Head of caudate nucleus (tissue), 42 donors: ENCODE results near the gene AGPAT4.

Experiments used
- DNase-seq, 42 donors: peaks; one replicate each; pipeline versions ENCODE4 v3.0.0 to v3.0.0-alpha.2; 2020 to 2021; ENCODE audit warnings: mixed read lengths in 7 of 42
- intact Hi-C: fragments of 100-400 bp; cut with DNase I; formaldehyde crosslinking; loops from one replicate; pipeline ENCODE4 v1.15.0; 2022

The AGPAT4 gene

DNA sequence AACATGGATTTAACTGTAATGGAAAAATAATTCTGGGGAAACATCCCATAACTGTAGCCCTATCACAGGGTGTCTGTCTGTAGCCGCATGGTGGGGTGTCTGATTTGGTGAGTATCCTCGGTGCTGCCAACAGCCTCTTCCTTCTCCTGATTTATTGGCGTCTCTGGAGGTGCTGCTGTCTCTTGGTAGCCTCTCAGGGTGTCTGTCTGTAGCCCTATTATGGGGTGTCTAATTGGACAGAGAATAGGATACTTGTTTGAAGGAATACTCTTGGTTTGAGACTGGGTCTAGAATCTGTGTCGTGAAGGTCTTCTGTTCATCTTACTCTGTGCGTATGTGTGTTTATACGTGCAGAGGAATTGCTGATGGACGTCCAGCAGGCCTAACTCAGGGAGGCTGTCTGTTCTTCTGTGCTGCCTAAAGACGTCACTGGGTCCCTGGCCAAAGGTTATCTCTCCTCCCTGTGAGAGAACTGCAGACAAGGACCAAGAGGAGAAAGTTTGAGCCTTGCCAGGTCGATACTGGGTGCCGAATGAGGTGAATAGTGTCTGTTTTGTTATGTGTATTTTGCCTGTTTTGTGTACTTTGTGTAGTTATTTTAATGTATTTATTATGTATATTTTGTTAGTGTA is 18.9 kb upstream of the AGPAT4 start:
- no peak for DNase-seq
- intact Hi-C loops, result no loop called here

DNA sequence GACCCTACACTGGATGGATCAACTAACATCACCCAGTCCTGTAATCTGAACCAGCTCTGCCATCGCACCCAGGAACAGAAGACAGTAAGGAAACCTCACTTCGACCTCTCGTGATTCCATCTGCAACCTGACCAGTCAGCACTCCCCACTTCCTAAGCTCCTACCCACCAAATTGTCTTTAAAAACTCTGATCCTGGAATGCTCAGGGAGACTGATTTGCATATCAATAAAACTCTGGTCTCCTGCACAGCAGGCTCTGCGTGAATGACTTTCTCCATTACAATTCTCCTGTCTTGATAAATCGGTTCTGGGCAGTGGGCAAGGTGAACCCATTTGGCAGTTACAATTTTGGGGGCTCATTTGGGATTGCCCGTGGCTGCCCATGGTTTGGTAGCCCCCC is 18.3 kb upstream of the AGPAT4 start:
- DNase-seq, result no peak
- intact Hi-C loops, result no loop called here

DNA sequence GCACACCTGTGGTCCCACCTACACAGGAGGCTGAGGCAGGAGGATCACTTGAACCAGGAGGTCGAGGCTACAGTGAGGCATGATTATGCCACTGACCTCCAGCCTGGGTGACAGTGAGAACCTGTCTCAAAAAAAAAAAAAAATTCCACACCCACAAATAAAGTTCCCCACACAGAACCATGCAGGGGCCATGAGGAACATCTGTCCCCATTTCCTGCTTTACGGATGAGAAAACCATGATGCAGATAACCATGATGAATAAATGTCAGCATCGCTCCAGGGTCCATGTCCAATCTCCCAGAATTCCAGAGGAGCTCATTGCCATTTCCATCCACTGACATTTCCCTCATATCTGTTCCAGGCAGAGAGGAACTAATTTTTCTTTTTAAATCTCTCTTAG is 16.9 kb upstream of the AGPAT4 start:
- no peak for DNase-seq
- intact Hi-C loops, result no loop called here

DNA sequence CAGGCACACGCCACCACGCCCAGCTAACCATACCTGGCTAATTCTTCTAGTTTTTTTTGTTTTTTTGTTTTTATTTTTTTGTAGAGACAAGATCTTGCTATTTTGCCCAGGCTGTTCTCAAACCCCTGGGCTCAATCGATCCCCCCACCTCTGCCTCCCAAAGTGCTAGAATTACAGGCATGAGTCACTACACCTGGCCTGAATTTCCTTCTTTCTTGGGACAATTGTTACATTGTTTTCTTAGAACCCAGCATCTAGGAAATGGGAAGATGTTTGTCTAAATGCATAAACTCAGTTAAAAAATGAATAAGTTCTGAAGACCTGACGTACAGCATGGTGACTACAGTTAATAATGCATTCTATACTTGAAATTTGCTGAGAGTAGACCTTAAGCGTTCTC is 10.8 kb upstream of the AGPAT4 start:
- no peak for DNase-seq
- intact Hi-C loops, result no loop called here

DNA sequence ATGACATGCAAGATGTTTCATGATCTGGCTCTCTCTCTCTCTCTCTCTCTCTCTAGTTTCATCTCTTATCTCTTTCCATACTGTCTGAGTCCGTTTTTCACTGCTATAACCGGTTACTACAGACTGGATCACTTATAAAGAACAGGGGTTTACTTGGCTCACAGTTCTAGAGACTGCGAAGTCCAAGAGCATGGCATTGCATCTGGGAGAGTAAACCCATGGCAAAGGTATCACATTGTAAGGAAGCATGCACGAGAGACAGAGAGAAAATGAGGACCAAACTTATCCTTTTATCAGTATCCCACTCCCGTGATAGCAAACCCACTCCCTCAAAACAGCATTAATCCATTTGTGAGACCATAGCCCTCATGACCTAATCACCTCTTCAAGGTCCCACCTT is 7.2 kb upstream of the AGPAT4 start:
- intact Hi-C loops, result no loop called here
- no peak for DNase-seq

DNA sequence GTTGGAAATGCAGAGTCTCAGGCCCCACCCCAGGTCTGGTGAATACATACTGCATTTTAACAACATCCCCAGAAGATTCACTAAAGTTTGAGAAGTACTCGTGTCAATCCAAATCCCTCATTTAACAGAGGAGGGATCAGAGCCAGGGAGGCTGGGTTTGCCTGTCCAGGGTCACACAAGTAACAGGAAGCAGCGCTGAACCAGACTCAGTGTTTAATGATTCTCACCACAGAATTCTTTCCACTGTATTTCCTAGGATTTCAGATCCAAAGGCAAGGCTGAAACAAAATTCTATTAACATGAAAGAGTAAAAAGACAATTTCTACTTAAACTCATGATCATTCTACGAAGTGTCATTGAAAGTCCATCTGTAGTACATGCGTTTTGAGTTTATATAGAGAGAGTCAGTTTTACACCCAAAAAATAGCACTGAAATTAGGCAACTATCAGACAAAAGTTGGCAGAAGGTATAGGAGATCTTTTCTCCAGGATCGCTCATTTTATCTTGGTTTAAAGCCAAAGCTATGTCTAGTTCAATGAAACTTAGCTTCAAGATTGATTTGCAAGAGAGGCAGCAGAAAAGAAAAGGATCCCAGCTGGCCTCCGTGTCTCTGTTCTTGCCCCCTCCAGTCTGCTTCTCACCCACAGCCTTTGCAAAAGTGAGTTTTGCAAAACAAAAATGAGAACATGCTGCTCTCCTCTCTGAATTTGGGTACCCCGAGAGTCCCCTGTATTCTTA is 6.0 kb upstream of the AGPAT4 start:
- intact Hi-C loops, result no loop called here
- peak in 1 of 42 donors; percentile 13 for DNase-seq

DNA sequence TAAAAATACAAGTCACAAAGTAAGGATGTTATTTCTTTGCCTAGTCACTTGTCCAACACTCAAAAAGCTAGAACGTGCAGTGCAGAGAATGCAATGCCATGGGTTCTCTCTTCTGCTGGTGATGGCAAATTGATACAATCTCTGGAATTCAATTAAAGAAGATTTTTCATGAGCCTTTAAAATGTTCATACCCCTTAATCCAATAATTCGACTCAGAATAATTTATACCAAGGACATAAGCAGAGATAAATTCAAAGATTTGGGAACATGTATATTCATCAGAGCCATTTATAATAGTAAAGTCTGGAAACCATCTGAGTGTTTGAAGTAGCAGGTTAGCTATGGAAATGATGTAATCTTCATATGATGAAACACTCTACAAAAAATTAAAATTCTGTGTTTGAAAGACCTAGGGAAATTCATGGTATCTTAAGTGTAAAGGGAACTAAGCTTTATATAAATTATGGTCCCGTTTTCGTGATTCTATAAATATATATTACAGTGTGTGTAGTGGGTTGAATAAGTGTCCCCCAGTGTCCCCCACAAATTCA is 2.8 kb upstream of the AGPAT4 start:
- intact Hi-C loops, result no loop called here
- DNase-seq, result no peak

DNA sequence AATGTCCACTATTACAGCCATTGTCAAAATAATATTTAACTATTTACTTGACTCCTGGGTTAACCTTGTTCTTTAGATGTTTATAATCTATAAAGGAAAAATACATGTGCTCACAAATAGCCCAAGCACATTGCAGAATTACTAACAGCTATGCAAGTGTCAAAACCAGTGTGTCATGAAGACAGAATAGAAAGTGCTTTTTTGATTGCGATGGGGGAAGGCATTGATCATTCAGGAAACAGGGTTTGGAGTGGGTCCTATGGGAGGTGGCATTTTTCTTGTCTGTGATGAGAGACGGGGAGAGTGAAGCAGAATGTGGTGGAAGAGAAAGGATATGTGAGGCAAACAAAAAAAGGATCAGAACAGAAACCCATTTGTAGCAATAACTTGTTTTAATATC is 1.0 kb upstream of the AGPAT4 start:
- peak in 1 of 42 donors; percentile 24 for DNase-seq
- intact Hi-C loops, result no loop called here

DNA sequence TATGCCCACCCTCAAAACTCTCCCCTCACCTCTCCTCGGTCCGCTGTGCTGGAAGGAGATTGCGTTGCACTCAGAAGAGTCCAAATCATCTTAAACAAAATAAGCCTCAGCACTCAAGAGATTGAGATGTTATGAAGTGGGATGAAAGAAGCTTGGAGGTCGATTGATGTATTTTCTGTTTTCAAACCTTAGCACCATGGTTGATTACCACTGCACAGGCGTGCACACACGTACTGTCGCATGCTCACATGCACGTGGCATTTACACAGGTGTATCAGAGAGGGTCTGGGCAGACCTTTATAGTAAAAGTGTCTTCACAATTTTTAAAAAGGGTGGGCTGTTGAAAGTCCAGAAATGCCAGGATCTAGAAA is 612 bp upstream of the AGPAT4 start:
- intact Hi-C loops, result no loop called here
- peak in 1 of 42 donors; percentile 38 for DNase-seq

DNA sequence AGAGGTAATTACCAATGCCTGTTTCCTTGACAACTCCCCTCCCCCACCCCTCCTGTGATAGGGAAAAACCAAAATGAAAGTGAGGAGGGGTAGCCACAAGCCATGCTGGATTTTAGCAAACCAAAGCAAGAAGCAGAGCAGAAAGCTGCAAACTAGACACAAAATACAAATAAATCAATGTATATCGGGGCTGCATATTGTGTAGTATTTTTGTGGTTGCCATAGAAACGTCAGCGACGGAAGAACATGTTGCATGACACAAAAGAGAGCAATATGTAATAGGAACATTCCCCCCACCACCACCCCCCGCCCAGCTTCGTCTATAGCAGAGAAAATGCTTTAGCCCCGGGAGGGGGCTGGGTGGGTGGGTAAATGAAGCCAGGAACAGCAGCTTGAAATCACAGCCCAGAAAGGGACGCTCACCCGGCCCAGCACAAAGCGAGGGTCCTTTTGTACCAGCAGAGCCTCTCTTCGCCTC is 548 bp downstream of the AGPAT4 start:
- DNase-seq, result peak in 14 of 42 donors; percentile 7 to 48 (median 28)
- intact Hi-C loops, result no loop called here

DNA sequence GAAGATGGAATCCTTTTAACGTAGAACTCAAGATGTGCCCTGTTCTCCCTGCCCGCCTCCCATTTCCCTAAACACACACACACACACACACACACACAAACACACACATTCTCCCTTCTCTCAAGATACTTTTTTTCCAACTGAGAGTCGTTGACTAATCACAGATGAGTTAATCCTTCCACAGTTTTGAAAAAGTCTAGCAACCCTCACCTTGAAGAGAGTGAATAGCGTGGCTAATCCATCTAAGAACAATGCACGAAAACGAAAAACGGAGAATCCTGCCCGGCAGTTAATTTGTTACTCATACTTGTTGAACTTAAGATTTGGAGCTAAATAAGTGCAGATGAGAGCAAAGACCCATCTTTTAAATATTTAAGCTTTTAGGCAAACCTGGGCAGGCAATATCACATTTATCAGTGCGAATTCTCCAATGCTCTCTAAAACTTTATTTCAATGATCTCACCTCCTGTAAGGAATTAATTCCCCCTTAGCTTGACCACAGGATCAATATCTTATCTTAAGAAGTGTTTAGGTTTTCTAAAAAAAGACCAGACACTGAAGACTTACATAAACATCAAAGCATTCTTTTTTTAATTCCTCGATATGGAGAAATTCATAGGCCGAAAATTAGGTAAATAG is 1.1 kb downstream of the AGPAT4 start:
- intact Hi-C loops, result no loop called here
- DNase-seq, result no peak

DNA sequence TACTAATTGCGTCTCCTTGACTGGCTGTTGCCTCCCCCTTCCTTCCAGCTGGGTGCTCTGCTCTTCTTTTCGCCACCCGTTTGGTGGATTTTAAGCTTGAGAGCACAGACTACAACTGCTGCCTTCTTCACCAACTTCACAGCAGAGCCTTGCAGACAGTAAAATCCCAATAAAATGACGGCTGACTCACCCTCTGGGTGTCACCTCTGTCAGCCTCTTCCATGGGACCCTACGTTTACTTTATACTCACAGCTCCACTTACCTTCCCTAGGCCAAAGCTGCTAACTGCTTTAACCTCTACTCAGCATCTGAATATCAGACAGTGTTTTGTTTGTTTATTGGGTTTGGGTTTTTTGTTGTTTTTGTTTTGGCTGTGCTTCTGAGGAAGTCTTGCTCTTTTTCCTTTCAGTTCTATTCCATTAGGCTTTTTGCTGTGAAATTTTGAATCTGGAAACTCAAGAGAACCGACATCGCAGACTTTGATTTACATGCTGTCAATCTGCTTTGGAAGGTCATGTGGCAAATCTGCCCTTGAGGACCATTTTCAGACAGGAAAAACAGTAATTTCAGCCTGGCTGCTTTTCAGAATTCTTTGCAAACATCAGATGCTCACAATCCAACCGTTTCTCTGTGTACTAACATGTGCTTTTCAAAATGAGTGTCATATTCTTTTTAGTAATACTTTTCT is 2.4 kb downstream of the AGPAT4 start:
- intact Hi-C loops, result no loop called here
- peak in 26 of 42 donors; percentile 18 to 75 (median 42) for DNase-seq

DNA sequence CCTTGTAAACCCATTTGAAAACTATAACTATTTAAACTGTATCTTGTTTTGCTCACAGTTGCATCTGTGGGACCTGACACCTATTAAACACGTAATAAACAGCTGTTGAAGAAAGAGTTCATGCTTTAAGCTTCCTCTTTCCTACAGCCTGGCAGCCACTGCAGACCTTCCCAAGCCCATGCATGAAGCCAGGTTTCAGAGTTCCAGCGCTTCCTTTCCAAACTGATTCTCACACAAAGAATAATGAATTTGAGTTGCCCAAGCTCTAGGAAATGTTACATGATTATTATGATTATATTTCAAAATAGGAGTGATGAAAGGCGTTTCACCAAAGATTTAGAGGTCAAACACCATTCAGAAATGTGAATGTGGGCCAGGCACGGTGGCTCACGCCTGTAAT is 3.7 kb downstream of the AGPAT4 start:
- intact Hi-C loops, result no loop called here
- no peak for DNase-seq

DNA sequence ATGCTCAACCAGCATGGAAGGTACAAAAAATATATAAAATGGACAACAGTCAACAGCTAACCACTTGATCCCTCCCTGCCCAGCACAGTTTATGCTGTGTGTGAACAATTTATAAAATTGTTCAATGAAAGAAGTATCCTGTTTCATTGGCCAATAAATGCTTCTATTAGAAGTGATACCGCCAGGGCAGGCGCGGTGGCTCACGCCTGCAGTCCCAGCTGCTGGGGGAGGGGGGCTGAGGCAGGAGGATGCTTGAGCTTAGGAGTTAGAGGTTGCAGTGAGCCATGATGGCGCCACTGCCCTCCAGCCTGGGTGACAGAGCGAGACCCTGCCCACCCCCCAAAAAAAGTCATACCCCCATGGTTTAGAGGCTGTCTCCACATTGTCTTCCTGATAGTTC is 4.6 kb downstream of the AGPAT4 start:
- intact Hi-C loops, result no loop called here

DNA sequence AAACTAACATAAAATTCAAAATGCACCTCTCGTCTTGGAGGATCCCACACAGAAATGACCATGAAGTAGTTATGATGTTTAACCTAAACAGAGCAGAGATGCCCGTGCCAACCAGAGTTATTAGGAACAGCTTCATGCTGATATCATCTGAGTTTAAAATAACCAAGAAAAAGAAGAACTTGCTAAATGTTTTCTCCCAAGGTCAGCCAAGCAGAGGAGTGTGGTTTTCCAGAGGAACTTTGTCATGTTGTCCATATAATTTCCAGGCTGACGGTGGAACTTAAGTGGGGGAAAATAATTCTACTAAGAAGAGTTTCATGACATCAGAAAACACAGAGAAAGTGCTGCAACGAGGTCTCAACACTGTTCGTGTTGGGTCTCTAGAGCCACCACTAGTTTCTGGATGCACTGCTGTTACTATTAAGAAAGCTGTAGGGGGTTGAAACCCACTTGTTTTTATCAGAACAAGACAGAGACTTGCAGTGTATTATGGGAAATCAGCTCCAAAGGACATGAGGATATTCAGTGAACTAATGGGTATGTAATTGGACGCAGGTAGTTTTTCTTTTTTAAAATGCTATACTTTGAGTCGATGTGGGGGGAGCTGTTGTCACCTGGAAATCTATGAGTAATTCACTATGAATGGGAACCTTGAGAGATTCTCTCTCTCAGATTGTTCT is 5.2 kb downstream of the AGPAT4 start:
- no peak for DNase-seq
- intact Hi-C loops, result no loop called here

More for the DNA sequence above, 4.6 kb downstream of the AGPAT4 start:
- DNase-seq, result no peak

DNA sequence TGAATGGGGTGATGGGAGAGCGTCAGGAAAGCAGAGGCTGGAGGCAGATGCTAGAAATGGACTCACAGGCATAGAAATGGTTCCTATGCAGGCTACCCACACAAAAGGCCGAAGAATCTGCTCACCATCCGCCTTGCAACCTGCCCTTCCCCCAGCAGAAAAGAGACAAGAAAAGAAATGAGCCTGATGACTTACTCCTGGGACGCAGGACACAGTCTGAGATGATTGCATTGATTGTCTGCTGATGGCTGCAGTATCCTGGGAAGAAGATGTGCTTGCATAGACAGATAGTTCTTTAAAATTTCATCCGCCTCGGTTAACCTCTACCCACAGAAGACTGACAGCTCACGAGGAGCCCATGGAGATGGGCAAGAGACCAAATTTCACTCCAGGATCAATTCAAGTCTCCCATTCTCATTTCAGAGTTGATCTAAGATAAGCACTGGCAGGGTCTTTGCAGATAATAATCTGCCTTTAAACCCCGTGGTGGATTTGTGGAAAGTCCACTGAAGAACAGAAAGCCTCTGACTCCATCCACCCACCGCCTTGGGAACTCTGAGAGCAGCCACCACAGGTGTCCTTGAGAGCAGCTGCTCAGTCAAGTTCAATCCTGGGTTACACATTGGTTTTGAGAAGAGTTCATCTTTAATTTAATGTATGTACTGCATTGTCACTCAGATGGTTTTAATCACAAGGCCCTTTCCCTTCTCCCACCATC is 7.2 kb downstream of the AGPAT4 start:
- peak in 1 of 42 donors; percentile 17 for DNase-seq
- intact Hi-C loops, result no loop called here

DNA sequence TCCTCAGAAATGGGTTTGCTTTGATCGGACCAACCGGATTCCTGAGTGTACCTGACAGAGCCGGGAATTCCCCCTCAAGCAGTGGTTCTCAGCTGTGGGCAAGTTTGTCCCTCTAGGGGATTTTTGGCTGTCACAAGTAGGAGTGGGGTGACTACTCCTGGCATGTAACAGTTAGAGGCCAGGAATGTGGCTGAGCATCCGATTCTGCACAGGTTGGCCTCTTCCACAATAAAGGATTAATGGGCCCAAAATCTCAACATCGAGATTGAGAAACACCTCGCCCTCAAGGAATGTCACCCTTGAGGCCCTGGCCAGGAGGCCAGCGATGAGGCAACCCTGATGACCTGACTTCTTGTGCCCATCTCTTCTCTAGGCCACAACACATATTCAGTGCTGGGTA is 7.9 kb downstream of the AGPAT4 start:
- DNase-seq, result peak in 1 of 42 donors; percentile 12
- intact Hi-C loops, result no loop called here

DNA sequence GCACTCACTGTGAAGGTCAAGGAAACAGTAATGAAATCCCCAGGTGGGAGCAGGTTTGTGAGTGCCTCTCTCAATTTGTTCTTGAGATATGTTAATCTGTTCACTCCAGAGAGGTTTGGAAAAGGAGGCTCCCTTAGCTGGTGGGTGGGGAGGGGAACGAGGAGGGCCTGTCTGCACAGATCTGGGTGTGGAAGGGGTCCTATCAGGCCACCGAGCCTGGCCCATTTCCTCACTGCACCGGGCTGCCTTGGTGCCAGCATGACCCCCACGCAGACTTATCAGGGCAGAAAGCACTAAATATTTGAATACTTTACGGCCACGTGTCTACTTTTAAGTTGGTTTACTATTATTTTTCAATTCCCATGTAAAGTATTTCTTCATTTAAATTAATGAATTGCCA is 8.3 kb downstream of the AGPAT4 start:
- DNase-seq, result peak in 2 of 42 donors; percentile 4 to 31
- intact Hi-C loops, result no loop called here
